ENCODE data around the gene ZMIZ1. TPM values are rescaled to one million over a fixed set of nuclear protein-coding genes. Genes with fewer than 3 reads are reported as not detected.

ZMIZ1 gene
- total and polyA plus RNA-seq, 2 experiments from 2014 or later = 9.2 to 30.9 TPM

GRCh38 chr10:79065091-79065551 is 3.6 kb upstream of the ZMIZ1 start:
- no peak overlapping the region for H3K27ac Mint-ChIP-seq
- Histone ChIP-seq H2AFZ (no peak overlapping the region), H3K4me1 (ENCODE audit: insufficient read depth) (peaks cover 9% of the 10 kb centered on the region), H3K4me2 (no peak overlapping the region), H3K36me3 (ENCODE audit: insufficient read depth) (no peaks in the 10 kb centered on the region), H3K9me2 (ENCODE audit: insufficient read depth) (no peaks in the 10 kb centered on the region), H3K27me3 (ENCODE audit: insufficient read depth) (peaks cover 8% of the 10 kb centered on the region), H3K4me3 (no peak overlapping the region), H3K27ac (ENCODE audit: low read depth) (no peak overlapping the region), H4K20me1 (replicated peaks; ENCODE audit: insufficient read depth) (no peaks in the 10 kb centered on the region), H3F3A (replicated peaks; ENCODE audit: low read depth) (peaks cover 3% of the 10 kb centered on the region; the same call in 1 of the 2 replicates), H3K79me2 (replicated peaks; ENCODE audit: insufficient read depth) (peaks cover 7% of the 10 kb centered on the region)
- no peak for DNase-seq (ENCODE audit: low spot score)
- peaks cover 27% of the 10 kb centered on the region for H3K27me3 Mint-ChIP-seq (ENCODE audit: insufficient read depth, low read depth, poor library complexity)
- ATAC-seq = no peak
- H3K4me3 Mint-ChIP-seq = no peak overlapping the region
- H3K4me1 Mint-ChIP-seq = peaks cover 28% of the 10 kb centered on the region
- H3K9me3 Mint-ChIP-seq = no peaks in the 10 kb centered on the region
- TF ChIP-seq ETS1 (IDR thresholded peaks at IDR 0.05) (no peak), CTCF (conservative IDR thresholded peaks at IDR 0.05; ENCODE audit: low read depth in 2 of 2) (no peak), JUNB (IDR thresholded peaks at IDR 0.05; ENCODE audit: unreplicated experiment) (no peak), EZH2 (IDR thresholded peaks at IDR 0.05; ENCODE audit: low read depth, unreplicated experiment) (no peak), CREB1 (CRISPR knock-in tag; IDR thresholded peaks at IDR 0.05; ENCODE audit: low read depth) (no peak), EZH2phosphoT487 (IDR thresholded peaks at IDR 0.05; ENCODE audit: unreplicated experiment) (no peak), ZNF114 (CRISPR knock-in tag; IDR thresholded peaks at IDR 0.05) (no peak), REST (IDR thresholded peaks at IDR 0.05; ENCODE audit: unreplicated experiment) (no peak), ZNF462 (CRISPR knock-in tag; IDR thresholded peaks at IDR 0.05) (no peak), ZNF331 (CRISPR knock-in tag; IDR thresholded peaks at IDR 0.05; ENCODE audit: low read depth) (no peak)
- H3K36me3 Mint-ChIP-seq (ENCODE audit: low read depth) = no peaks in the 10 kb centered on the region

Data from GM23338 (cell line).